GM18858 (cell line): Measurements from ENCODE around the gene KLHL15.
"Not testable (repeated sequence)": the region's sequence is repeated elsewhere in the genome, so short reads cannot be mapped to it uniquely, and the experiment has no call there.

Source experiments
- ATAC-seq: cut with Tn5 transposase; IDR thresholded peaks from one replicate; pipeline ENCODE4 v1.9.1; 2021; ENCODE audit not compliant: unreplicated experiment

KLHL15 gene, protein sequence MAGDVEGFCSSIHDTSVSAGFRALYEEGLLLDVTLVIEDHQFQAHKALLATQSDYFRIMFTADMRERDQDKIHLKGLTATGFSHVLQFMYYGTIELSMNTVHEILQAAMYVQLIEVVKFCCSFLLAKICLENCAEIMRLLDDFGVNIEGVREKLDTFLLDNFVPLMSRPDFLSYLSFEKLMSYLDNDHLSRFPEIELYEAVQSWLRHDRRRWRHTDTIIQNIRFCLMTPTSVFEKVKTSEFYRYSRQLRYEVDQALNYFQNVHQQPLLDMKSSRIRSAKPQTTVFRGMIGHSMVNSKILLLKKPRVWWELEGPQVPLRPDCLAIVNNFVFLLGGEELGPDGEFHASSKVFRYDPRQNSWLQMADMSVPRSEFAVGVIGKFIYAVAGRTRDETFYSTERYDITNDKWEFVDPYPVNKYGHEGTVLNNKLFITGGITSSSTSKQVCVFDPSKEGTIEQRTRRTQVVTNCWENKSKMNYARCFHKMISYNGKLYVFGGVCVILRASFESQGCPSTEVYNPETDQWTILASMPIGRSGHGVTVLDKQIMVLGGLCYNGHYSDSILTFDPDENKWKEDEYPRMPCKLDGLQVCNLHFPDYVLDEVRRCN

GRCh38 chrX:24027086-24027485 is at the start of gene KLHL15:
Gene KLHL15 (minus strand): TSS chrX:24027186. CDS start chrX:24006693, 20,493 bp downstream.
- ATAC-seq: no peak

DNA sequence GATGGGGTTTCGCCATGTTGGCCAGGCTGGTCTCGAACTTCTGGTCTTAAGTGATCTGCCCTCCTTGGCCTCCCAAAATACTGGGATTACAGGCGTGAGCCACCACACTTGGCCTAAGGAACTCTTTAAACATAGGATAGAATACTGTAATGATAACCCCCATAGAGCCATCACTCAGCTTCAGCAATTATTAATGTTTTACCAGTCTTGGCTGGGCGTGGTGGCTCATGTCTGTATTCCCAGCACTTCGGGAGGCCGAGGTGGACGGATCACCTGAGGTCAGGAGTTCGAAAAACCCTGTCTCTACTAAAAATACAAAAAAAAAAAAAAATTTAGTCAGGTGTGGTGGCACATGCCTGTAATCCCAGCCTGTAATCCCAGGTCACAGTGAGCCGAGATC is 42.9 kb upstream of the KLHL15 start:
- no peak for ATAC-seq

GRCh38 chrX:24063488-24063887 is 36.5 kb upstream of the KLHL15 start:
- ATAC-seq: no peak

DNA sequence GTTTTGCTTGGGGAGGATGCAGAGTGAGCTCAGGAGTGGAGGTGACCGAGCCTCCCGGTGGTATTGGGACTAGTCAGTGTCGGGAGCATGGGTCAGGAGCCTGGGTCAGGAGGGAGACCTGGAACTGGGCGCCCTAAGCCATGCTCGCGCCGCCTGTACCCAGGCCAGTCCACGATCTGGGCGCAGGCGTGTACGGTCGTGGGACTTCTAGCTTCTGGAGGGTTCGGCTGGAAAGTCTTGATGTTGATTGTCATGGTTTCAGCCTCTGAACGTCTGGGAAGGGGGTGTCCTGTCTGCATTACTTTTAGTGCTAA is 28.0 kb upstream of the KLHL15 start:
- no peak for ATAC-seq

DNA sequence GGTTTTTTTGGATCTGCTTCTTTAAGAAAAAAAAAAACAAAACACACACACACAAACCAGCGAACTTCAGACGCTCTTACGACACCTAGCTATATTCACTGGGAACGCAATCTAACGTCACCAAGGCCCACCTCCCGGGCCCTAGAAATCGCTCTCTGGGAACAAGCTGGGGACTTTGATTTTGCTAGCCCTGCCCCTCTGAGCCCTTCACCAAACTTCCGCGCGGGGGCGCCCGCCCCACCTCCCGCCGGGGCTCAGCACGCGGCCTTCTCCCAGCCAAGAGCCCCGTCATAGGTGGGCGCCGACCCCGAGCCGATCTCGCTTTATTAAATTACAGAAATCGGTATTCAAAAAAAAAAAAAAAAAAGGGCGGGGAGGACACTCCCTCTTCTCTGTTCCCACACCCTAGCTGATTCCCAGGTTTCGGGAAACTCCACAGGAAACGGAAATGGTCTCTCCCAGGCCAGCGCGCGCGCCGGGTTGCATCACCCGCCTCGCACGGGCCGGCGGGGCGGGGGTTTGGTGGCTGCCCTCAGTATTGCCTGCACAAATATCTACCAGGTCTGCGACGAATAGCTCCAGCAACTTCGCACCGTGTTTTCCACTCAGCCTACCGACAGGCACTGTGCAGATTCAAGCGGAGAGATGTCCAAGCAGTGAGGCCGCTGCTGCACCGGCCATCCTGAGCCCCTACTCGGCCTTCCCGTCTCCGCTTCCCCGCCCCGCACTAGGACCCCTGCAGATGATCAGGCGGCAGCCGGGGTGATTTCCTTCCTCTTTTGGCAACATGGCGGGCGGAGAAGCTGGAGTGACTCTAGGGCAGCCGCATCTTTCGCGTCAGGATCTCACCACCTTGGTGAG is 27.4 kb upstream of the KLHL15 start, which contains the start of gene EIF2S3:
Gene EIF2S3, plus strand, starts transcription at position 775 of the 861 bp plus-strand sequence. Its CDS starts 13 bp downstream, at position 788.
- peak; percentile 85 for ATAC-seq

DNA sequence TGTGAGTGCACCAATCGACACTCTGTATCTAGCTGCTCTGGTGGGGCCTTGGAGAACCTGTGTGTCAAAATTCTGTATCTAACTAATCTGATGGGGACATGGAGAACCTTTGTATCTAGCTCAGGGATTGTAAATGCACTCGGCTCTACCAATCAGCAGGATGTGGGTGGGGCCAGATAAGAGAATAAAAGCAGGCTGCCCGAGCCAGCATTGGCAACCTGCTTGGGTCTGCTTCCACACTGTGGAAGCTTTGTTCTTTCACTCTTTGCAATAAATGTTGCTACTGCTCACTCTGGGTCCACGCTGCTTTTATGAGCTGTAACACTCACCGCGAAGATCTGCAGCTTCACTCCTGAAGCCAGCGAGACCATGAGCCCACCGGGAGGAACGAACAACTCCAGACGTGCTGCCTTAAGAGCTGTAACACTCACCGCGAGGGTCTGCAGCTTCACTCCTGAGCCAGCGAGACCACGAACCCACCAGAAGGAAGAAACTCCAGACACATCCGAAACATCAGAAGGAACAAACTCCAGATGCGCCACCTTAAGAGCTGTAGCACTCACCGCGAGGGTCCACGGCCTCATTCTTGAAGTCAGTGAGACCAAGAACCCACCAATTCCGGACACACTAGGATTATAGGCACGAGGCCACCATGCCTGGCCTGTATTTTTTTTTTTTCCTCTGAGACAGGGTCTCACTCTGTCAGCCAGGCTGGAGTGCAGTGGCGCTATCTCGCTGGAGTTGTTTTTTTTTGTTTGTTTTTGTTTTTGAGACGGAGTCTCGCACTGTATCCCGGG is 23.7 kb upstream of the KLHL15 start:
- ATAC-seq: not testable (repeated sequence)

GRCh38 chrX:24049643-24050042 is 22.7 kb upstream of the KLHL15 start:
- ATAC-seq: not testable (repeated sequence)

DNA sequence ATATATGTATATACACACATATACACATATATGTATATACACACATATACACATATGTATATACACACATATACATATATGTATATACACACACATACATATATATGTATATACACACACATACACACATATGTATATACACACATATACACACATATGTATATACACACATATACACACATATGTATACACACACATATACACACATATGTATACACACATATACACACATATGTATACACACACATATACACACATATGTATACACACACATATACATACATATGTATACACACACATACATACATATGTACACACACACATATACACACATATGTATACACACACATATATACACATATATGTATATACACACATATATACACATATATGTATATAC is 19.1 kb upstream of the KLHL15 start:
- ATAC-seq: not testable (repeated sequence)

GRCh38 chrX:24037729-24038128 is 10.7 kb upstream of the KLHL15 start:
- no peak for ATAC-seq

DNA sequence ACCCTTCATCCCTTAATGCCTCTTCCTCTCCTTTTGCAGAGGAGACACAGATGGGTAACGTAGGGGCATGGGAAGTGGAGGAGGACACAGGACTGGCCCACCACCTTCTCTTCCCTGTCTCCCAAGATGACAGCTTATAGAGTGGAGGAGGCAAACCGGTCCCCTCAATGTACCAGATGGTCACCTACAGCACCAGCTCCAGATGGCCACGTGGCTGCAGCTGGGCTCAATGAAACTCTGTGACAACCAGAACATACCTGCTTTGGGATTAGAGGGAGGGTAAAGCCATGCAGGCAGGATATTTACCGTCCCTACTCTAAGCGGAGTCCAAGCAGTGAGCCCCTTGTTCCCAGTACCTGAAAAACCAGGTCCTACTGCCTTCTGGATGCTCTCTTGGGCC is 7.5 kb upstream of the KLHL15 start:
- ATAC-seq: no peak

DNA sequence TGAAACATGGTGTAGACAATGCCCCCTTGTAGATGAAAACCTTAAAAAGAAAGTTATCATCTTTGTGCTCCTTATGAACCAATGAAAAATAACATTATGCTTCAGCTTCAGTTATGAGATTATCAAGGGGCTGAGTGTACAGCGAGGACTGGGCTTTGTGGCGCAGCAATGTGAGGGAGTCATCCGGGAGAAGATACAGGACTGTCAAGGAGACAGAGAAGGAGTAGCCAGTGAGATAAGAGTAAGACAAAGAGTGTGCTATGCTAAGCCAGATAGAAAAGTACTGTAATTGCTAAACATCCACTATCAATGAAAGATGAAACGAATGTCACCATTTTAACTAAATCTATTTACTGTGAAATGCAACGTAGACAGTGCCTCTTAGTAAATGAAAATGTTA is 3.6 kb upstream of the KLHL15 start:
- no peak for ATAC-seq

DNA sequence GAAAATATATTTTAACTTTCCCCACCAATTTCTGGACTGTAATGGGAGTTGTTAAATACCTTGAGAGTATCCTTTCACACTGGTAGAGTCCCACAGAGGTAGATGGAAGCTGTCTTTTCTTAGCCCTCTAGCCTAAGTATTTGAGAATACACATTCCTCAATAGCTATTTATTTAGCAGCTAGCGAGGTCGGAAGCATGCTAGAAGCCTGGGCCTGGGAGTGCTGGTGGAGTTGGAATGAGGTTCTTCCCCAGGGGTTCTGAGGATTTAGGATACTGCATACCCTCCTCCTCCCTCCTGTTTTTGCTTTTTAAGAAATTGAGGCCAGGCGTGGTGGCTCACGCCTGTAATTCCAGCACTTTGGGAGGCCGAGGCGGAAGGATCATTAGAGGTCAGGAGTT is 999 bp upstream of the KLHL15 start:
- ATAC-seq: no peak

DNA sequence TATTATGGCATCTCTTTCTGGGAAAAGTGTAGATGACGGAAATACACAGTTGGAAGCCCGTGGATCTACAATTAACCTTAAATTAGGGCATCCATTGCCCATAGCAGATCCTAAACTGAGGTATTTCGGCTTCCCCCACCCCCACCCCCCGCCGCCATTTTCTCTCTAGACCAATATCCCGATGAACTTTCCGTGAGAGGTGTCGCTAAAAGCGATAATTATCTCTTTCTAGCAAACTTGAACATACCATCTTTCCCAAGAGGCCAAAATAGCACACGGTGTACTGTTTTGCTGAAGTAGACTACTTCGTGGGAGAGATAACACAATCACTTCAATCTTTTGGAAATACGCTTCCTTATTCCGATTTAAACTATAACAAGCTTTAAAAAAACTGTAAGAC is 554 bp downstream of the KLHL15 start:
- ATAC-seq: no peak

GRCh38 chrX:24025741-24026403 is 1.1 kb downstream of the KLHL15 start:
- peak; percentile 21 for ATAC-seq

DNA sequence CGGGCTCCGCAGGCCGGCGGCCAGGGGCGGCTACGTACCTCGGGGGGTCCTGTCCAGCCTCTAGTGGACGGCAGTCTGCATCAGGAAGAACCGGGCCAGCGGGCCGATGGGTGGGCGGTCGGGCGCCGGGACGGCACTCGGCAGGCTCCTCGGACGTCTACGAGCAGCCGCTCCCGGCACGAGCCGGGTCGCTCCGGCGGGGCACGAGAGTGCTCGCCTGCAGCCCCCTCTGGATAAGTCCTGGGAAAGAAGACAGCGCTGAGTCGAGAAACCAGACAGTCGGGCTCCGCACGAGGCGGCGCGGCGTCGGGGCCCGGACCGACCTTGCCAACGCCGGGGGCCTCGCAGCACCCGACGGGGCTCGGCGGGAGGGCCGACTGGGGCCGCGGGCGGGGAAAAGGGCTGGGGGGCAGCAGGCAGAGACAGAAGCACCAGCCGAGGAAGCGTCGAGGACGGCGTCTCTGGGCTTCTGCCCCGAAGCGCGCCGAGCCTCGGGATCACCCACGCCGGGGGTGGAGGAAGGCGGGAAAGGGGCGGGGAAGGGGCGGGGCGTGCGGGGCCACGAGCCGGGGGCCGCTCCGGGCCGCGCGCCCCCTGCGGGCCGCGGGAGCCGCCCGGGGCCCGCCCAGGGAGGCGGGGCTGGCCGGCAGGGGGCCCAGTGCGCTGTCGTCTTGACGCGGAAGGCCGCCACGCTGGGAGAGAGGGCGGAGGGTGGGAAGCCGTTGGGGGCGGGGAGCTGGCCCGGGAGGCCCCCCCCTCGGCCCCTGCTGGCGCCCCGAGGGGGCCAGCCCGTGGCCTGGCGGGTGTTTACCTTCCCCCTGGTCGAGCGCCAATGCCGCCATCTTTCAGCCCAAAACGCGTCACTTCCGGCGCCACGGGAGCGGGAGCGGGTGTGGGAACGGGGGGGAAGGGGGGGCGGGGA is 1.9 kb downstream of the KLHL15 start:
- ATAC-seq: peak; percentile 67

DNA sequence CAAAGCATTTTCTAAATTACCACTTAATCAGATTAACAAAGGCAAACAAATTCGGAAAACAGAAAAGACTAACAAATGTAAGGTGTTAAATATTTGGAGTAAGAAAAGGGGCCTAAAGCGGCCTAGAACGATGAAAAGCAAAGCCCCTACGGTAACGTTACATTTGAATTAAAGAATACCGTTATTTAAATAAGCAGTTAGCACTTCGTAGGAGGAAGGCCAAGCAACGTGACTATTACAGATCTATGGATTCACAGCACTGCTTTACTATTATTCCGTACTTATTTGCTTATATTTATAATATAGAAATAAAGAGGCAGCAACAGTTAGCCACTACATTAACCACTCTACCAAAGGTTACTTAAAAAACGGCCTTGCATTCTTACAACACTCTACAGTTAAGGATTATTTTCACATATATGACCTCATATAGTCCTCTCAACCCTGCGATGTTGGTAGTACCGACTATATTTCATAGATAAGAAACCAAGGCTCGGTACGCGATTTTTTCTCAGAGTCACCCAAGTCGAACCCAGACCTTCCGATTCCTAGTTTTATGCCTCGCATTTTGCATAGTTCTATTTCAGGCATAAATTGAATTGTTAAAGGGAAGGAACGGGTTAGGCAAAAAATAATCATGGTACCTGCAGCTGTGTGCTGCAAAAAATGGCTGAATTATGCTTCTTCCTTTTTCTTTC is 2.9 kb downstream of the KLHL15 start:
- ATAC-seq: no peak

GRCh38 chrX:24023544-24023943 is 3.4 kb downstream of the KLHL15 start:
- no peak for ATAC-seq

GRCh38 chrX:24020306-24020876 is 6.6 kb downstream of the KLHL15 start:
- no peak for ATAC-seq
